Thyroid gland (tissue), 4 donors: ENCODE measurements around the gene OSBPL1A.

Experiments used
- POLR2A ChIP-seq, 2 donors: fragments of 450-650 bp; IDR thresholded peaks; one replicate each; pipeline ENCODE4 v1.6.1; 2017; ENCODE audit warnings: antibody characterized with exemption in 2 of 2, mild to moderate bottlenecking in 2 of 2, moderate library complexity in 1 of 2
- TF ChIP-seq, protein P1 (sequence below), 6 experiments: fragments of 200-600 bp in 3 of 6; fragments of 450-650 bp in 3 of 6; sonication (generic) in 3 of 6; IDR thresholded peaks; one replicate each; pipeline ENCODE4 v1.5.1; 2016 to 2019; ENCODE audit warnings: antibody characterized with exemption in 6 of 6, mild to moderate bottlenecking in 2 of 6, inconsistent platforms in 1 of 6, moderate library complexity in 1 of 6

- TF ChIP-seq, protein P1, sequence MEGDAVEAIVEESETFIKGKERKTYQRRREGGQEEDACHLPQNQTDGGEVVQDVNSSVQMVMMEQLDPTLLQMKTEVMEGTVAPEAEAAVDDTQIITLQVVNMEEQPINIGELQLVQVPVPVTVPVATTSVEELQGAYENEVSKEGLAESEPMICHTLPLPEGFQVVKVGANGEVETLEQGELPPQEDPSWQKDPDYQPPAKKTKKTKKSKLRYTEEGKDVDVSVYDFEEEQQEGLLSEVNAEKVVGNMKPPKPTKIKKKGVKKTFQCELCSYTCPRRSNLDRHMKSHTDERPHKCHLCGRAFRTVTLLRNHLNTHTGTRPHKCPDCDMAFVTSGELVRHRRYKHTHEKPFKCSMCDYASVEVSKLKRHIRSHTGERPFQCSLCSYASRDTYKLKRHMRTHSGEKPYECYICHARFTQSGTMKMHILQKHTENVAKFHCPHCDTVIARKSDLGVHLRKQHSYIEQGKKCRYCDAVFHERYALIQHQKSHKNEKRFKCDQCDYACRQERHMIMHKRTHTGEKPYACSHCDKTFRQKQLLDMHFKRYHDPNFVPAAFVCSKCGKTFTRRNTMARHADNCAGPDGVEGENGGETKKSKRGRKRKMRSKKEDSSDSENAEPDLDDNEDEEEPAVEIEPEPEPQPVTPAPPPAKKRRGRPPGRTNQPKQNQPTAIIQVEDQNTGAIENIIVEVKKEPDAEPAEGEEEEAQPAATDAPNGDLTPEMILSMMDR (IDR thresholded peaks at IDR 0.05) = no peak
- no peak for TF ChIP-seq POLR2A (IDR thresholded peaks at IDR 0.05)
These were observed 164.8 kb downstream of the OSBPL1A start for GRCh38 chr18:24232800-24233199.
